Amygdala (tissue), 56 donors: ENCODE data around the gene LAMC2.
"Not testable (repeated sequence)": the region's sequence is repeated elsewhere in the genome, so short reads cannot be mapped to it uniquely, and the experiment has no call there.

ENCODE experiments used
- DNase-seq, 56 donors: peaks; one replicate each; lab custom pipeline; 2025; lab: John Stamatoyannopoulos, UW

LAMC2 gene

GRCh38 chr1:183185941-183186490 is at the start of gene LAMC2:
Gene LAMC2 (plus strand): TSS chr1:183186264. CDS start chr1:183186353, 89 bp downstream.
- peak in 5 of 56 donors; percentile 2 to 11 (median 7) for DNase-seq

GRCh38 chr1:183137782-183138181 is 48.3 kb upstream of the LAMC2 start:
- no peak for DNase-seq

- no peak for DNase-seq
Measured at GRCh38 chr1:183138301-183138700, 47.8 kb upstream of the LAMC2 start.

GRCh38 chr1:183139281-183139942 is 46.7 kb upstream of the LAMC2 start:
- DNase-seq, result no peak

GRCh38 chr1:183140633-183141032 is 45.4 kb upstream of the LAMC2 start:
- no peak for DNase-seq

- no peak for DNase-seq
Measured at GRCh38 chr1:183142171-183142570, 43.9 kb upstream of the LAMC2 start.

GRCh38 chr1:183143576-183144315 is 42.3 kb upstream of the LAMC2 start:
- DNase-seq, result no peak

- no peak for DNase-seq
Measured at GRCh38 chr1:183144752-183145151, 41.3 kb upstream of the LAMC2 start.

- no peak for DNase-seq
Measured at GRCh38 chr1:183147735-183148134, 38.3 kb upstream of the LAMC2 start.

- DNase-seq, result no peak
Measured at GRCh38 chr1:183148599-183148998, 37.5 kb upstream of the LAMC2 start.

- DNase-seq, result no peak
Measured at GRCh38 chr1:183149273-183149672, 36.8 kb upstream of the LAMC2 start.

- not testable (repeated sequence) for DNase-seq
Measured at GRCh38 chr1:183150032-183150431, 36.0 kb upstream of the LAMC2 start.

GRCh38 chr1:183150445-183150844 is 35.6 kb upstream of the LAMC2 start:
- no peak for DNase-seq

- DNase-seq, result no peak
Measured at GRCh38 chr1:183152180-183152579, 33.9 kb upstream of the LAMC2 start.

GRCh38 chr1:183155939-183156338 is 30.1 kb upstream of the LAMC2 start:
- DNase-seq, result no peak

GRCh38 chr1:183159960-183160359 is 26.1 kb upstream of the LAMC2 start:
- DNase-seq, result no peak

- DNase-seq, result no peak
Measured at GRCh38 chr1:183161391-183161790, 24.7 kb upstream of the LAMC2 start.

- DNase-seq, result no peak
Measured at GRCh38 chr1:183163316-183163715, 22.7 kb upstream of the LAMC2 start.

- no peak for DNase-seq
Measured at GRCh38 chr1:183164340-183164739, 21.7 kb upstream of the LAMC2 start.

GRCh38 chr1:183164963-183165362 is 21.1 kb upstream of the LAMC2 start:
- no peak for DNase-seq

- DNase-seq, result no peak
Measured at GRCh38 chr1:183165456-183165855, 20.6 kb upstream of the LAMC2 start.

GRCh38 chr1:183166454-183166853 is 19.6 kb upstream of the LAMC2 start:
- DNase-seq, result no peak
